ENCODE measurements around the gene PAGE2B.
"Not testable (repeated sequence)": the region's sequence is repeated elsewhere in the genome, so short reads cannot be mapped to it uniquely, and the experiment has no call there.

Gene PAGE2B

GRCh38 chrX:55107262-55107661 is 32.4 kb downstream of the PAGE2B start:
- TF ChIP-seq CTCF (IDR thresholded peaks at IDR 0.05; ENCODE audit: borderline replicate concordance, control extremely low read depth, extremely low read depth, insufficient read depth, missing control alignments), result no peak
- in situ Hi-C loops (cut with MboI; ENCODE audit: low sequenced_read_pairs, unreplicated experiment), result no loop called here

GRCh38 chrX:55107911-55108310 is 33.1 kb downstream of the PAGE2B start:
- DNase-seq (ENCODE audit: low spot score), result no peak
- in situ Hi-C loops (cut with MboI; ENCODE audit: low sequenced_read_pairs, unreplicated experiment), result no loop called here
- no peak for TF ChIP-seq CTCF (IDR thresholded peaks at IDR 0.05; ENCODE audit: borderline replicate concordance, control extremely low read depth, extremely low read depth, insufficient read depth, missing control alignments)

More at GRCh38 chrX:55107262-55107661, 32.4 kb downstream of the PAGE2B start:
- no peak for DNase-seq (ENCODE audit: low spot score)

- no peak for TF ChIP-seq CTCF (IDR thresholded peaks at IDR 0.05; ENCODE audit: borderline replicate concordance, control extremely low read depth, extremely low read depth, insufficient read depth, missing control alignments)
- in situ Hi-C loops (cut with MboI; ENCODE audit: low sequenced_read_pairs, unreplicated experiment), result no loop called here
- no peak for DNase-seq (ENCODE audit: low spot score)
Measured at GRCh38 chrX:55109306-55109705, 34.5 kb downstream of the PAGE2B start.

GRCh38 chrX:55111578-55112254 is 36.9 kb downstream of the PAGE2B start:
- no peak for TF ChIP-seq CTCF (IDR thresholded peaks at IDR 0.05; ENCODE audit: borderline replicate concordance, control extremely low read depth, extremely low read depth, insufficient read depth, missing control alignments)
- DNase-seq (ENCODE audit: low spot score), result no peak
- in situ Hi-C loops (cut with MboI; ENCODE audit: low sequenced_read_pairs, unreplicated experiment), result no loop called here

- in situ Hi-C loops (cut with MboI; ENCODE audit: low sequenced_read_pairs, unreplicated experiment); DNase-seq (ENCODE audit: low spot score): not testable (repeated sequence)
Measured at GRCh38 chrX:55116589-55116988, 41.8 kb downstream of the PAGE2B start.

- no peak for TF ChIP-seq CTCF (IDR thresholded peaks at IDR 0.05; ENCODE audit: borderline replicate concordance, control extremely low read depth, extremely low read depth, insufficient read depth, missing control alignments)
- no peak for DNase-seq (ENCODE audit: low spot score)
- in situ Hi-C loops (cut with MboI; ENCODE audit: low sequenced_read_pairs, unreplicated experiment), result no loop called here
Measured at GRCh38 chrX:55118574-55118973, 43.7 kb downstream of the PAGE2B start.

- DNase-seq (ENCODE audit: low spot score), result no peak
- in situ Hi-C loops (cut with MboI; ENCODE audit: low sequenced_read_pairs, unreplicated experiment), result no loop called here
- no peak for TF ChIP-seq CTCF (IDR thresholded peaks at IDR 0.05; ENCODE audit: borderline replicate concordance, control extremely low read depth, extremely low read depth, insufficient read depth, missing control alignments)
Measured at GRCh38 chrX:55119271-55119670, 44.4 kb downstream of the PAGE2B start.
